Measurements from ENCODE around the gene DIP2A. TPM values are rescaled to one million over a fixed set of nuclear protein-coding genes. Genes with fewer than 3 reads are reported as not detected.
"Not testable (repeated sequence)": the region's sequence is repeated elsewhere in the genome, so short reads cannot be mapped to it uniquely, and the experiment has no call there.

Gene DIP2A
- total RNA-seq, 1 experiment from 2014 or later: 21.5 TPM

DNA sequence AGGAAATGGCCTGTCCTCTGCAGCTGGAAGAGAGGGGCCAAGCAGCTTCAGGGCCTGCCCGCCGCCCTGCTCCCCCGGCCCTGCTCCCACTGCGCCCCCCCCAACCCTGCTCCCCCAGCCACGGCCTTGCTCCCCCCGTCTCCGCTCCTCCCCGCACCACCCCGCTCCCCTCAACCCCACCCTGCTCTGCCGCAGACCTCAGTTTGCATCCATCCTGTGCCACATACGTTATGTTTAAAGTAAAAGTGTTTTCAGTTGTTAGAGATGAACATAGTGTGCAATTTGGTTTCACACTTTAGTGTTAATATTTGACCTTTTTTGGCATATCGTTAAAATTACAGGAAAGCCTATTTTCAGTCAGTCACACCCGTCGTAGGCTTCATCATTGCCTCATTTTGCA, 34.1 kb upstream of the DIP2A start:
- DNase-seq (ENCODE audit: low read depth): no peak

DNA sequence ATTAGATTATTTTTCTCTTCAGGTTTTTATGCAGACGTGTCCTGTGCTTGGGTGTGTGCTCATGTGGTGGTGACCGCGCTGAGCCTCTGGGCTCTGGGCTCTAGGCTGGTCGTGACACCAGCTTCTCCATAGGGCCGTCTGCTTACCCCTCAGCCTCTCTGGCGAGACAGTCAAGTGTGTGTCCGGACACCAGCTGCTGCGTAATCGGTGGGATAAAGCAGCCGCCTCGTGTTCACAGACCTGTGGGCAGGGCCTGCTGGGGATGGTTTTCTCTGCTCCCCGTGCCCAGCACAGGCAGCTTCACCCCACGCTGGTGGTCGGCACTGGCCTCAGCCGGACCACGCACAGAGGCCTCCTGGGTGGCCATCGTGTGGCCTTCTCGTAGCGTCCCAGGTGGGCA, 33.6 kb upstream of the DIP2A start:
- no peak for DNase-seq (ENCODE audit: low read depth)

DNA sequence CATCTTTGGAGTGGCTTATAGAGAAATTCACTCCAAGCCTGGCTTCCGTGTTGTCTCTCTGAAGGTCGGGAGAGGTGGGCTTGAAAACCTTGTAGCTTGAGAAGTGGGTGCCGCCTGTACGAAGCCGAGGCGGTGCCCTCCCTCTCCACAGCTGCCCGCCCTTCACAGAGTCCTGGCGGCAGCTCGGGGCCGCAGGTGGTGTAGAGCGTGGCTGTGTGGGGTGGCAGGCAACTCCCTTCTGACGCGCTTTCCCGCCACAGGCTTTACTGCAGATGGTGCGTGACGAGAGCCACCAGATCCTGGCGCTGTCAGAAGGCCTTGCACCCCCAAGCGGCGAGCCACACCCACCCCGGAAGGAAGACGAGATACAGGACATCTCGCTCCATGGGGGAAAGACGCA, 33.1 kb upstream of the DIP2A start:
- DNase-seq (ENCODE audit: low read depth): no peak

DNA sequence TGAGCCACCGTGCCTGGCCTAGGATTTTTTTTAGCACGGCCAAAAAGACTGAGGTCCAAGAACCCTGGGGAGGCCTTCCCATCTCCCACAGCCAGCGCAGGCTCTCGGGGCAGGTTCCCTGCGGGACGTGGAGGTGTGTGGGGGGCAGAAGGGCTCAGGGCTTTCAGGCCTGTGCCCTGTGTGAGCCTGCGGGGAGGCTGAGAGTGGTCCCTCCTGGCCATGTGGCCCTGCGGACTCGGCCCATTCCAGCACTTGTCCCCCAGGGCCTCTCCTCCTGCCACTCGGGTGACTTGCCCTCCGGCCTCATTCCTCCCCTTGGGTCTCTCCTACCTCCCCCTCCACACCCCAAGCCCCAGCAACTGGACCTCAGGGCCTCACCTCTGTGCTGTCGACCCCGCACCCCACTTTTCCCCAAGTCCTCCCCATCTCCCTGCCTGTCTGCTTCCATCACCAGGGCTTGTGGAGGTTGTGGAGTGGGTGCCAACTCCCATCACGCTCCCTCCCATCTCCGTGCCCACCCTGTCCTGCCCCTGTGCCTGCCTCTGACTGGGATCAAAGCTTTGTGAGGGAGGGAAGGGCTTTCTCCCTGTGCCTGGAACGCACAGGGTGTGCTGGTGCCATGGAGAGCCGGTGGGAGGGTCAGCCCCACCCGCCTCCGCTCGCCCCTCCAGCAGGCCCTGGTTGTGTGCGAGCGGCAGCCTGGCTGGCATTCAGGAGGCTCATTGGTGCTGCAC, 32.2 kb upstream of the DIP2A start:
- no peak for DNase-seq (ENCODE audit: low read depth)

DNA sequence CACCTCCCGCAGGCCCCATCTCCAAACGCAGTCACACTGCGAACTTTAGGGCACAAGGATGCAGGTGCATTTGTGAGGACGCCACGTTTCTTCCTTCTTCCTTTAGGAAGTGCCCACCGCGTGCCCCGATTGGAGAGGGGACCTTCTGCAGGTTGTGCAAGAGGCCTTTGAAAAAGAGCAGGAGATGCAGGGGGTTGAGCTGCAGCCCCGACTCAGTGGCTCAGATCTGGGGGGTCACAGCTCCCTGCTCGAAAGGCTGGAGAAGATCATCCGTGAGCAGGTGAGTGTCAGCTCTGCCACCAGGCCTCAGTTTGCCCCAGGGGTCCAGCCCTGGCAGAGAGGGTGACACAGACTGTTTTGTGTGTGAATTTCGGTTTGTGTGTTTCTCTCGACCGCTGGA, 31.2 kb upstream of the DIP2A start:
- no peak for DNase-seq (ENCODE audit: low read depth)

DNA sequence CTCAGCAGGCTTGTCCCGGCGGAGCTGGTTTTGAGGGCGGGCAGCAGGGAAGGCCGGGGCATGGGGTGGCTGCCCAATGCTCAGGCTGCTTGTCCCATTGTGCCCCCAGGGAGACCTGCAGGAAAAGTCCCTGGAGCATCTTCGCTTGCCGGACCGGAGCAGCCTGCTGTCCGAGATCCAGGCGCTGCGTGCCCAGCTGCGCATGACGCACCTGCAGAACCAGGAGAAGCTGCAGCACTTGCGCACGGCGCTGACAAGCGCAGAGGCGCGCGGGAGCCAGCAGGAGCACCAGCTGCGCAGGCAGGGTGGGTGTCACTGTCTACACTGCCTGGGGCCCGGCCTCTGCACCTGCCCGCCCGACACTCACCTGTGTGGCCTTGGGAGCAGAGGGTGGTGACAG, 30.4 kb upstream of the DIP2A start:
- DNase-seq (ENCODE audit: low read depth): no peak

DNA sequence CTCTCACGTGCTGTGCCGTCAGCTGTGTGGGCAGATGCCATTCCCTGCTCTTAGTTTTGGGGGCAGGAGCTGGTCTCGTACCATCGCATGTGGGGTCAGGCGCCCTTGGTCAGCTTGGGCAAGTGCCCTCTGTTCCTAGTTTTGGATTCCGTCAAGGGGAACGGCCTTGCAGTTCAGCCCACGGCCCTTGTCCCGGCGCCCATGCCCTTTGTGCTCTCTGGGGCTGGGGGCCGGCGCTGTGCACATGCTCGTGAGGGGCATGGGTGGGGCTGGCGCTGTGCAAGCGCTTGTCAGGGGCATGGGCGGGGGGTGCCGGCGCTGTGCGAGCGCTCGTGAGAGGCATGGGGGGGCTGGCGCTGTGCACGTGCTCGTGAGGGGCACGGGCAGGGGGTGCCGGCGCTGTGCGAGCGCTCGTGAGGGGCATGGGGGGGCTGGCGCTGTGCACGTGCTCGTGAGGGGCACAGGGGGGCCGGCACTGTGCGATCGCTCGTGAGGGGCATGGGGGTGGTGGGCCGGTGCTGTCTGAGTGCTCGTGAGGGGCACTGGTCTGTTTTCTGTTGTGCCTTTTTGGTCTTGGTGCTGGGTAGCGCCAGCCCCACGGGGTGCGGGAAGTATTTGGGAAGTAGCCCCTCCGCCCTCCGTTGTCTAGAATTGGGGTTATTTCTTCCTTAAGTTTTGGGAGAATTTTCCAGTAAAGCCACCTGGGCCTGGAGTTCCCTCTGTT, 29.5 kb upstream of the DIP2A start:
- no peak for DNase-seq (ENCODE audit: low read depth)

DNA sequence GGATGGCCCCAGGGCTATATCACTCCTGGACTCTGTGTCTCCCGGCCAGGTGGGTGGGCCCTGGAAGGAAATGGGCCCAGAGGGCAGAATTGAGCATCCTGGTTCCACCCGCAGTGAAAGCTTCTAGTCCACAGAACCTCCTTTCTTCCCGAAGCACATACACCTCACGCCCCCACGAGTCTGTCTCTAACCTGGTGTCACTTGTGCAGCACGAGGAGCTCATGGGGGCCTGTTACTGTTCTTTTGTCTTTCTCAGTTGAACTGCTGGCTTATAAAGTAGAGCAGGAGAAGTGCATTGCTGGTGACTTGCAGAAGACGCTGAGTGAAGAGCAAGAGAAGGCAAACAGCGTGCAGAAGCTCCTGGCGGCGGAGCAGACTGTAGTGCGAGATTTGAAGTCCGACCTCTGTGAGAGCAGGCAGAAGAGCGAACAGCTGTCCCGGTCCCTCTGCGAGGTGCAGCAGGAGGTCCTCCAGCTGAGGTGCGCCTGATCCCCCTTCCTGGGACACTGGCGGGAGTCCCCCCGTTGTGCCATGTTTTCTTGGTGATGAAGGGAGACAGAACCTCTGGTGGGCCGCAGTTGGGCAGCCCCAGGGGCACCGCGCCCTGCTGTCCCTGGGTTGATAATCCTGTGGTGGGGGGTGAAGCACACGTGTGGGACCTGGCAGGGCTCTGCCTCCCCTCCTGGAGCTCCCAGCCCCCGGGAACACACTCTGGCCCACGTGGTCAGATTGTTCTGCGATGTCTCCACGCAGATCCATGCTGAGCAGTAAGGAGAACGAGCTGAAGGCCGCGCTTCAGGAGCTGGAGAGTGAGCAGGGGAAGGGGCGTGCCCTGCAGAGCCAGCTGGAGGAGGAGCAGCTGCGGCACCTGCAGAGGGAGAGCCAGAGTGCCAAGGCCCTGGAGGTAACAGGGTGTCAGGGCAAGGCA, 28.7 kb upstream of the DIP2A start:
- no peak for DNase-seq (ENCODE audit: low read depth)

DNA sequence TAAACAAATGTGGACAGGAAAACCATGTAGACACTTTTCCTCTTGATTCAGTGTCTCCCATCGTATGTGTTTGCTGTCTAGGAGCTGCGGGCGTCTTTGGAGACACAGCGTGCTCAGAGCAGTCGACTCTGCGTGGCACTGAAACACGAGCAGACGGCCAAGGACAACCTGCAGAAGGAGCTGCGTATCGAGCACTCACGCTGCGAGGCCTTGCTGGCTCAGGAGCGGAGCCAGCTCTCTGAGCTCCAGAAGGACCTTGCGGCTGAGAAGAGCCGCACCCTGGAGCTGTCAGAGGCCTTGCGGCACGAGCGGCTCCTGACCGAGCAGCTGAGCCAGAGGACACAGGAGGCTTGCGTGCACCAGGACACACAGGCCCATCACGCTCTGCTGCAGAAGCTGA, 27.2 kb upstream of the DIP2A start:
- DNase-seq (ENCODE audit: low read depth): no peak

DNA sequence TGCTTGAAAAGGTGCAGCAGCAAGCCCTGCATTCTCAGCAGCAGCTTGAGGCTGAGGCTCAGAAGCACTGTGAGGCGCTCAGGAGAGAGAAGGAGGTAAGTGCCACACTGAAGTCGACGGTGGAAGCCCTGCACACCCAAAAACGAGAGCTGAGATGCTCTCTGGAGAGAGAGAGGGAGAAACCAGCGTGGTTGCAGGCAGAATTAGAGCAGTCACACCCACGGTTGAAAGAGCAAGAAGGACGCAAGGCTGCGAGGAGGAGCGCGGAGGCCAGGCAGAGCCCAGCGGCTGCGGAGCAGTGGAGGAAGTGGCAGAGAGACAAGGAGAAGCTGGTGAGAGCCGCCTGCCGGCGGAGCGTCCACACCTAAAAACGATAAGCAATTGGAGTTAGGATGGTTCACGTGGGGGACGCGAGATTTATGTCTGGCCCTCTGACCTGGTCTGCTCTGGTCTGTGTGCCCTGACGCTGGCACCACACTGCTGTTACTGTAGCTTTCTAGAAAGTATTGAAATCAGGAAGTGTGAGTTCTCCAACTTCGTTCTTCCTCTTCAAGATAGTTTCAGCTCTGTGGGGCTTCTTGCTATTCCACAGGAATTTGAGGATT, 26.7 kb upstream of the DIP2A start:
- no peak for DNase-seq (ENCODE audit: low read depth)

DNA sequence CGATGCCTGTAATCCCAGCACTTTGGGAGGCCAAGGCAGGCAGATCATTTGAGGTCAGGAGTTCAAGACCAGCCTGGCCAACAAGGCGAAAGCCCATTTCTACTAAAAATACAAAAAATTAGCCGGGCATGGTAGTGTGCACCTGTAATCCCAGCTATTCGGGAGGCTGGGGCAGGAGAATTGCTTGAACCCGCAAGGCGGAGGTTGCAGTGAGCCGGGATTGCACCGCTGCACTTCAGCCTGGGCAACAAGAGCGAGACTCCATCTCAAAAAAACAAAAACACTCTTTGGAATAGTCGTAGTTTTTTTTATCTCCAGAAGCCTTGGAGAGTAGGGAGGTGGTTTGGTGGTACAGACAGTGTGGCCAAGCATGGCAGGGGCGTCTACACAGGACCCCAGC, 25.6 kb upstream of the DIP2A start:
- not testable (repeated sequence) for DNase-seq (ENCODE audit: low read depth)

DNA sequence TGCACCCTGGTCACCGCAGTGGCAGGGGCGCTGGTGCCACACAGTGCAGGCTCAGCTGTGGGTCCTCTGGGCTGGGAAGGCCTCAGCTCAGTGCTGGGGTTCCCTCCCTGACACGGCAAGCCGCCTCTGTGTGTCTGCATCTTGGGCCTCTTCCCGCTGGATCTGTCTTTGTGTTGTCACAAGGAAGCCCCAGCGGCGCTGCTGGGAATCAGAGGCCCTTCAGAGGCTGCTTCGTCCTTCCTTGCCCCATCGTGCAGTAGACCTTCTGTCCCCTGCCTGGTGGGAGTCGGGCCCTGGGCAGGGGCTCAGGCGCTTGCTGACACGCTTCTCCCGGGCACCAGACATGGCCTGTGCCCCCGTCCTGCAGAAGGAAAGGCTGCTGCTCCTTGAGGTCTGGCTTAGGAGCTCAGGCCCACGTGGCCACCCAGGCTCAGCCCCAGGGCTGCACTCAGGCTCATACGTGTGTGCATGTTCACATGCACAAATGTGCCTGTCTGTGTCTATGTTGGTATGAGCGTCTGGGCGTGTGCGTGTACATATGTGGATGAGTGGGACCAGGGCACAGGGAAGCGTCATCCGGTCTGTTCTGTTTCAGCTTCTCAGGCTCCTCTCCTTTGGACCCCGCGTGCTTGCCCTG, 24.3 kb upstream of the DIP2A start:
- no peak for DNase-seq (ENCODE audit: low read depth)

DNA sequence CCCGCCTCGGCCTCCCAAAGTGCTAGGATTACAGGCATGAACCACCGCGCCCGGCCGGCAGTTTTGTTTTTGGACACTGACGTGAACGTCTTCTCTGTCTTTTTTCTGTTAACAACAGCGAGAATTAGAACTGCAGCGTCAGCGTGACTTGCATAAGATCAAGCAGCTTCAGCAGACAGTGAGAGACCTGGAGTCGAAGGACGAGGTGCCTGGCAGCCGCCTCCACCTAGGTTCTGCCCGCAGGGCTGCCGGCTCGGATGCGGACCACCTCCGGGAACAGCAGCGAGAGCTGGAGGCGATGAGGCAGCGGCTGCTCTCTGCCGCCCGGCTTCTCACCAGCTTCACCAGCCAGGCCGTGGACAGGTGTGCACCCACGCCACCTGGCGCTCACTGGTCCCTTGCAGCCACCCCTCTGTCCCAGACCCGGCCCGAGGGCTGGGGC, 22.9 kb upstream of the DIP2A start:
- DNase-seq (ENCODE audit: low read depth): no peak

DNA sequence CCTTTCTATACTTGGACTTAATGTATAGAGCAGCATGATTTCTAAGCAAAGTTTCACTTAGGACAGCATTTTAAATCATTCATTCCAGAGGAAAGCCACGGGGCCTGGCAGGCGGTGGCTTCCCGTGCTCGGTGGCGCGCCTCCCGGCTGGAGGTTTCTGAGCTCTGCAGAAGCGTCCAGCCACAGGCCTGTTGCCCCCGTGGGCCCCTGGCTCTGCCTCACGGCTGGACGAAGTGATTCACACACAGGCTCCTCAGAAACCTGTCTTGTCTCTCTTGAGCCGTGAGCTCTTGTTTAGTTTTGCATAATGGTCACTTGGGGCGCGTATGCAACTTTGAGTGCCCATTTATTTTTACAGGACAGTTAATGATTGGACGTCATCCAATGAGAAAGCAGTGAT, 22.1 kb upstream of the DIP2A start:
- no peak for DNase-seq (ENCODE audit: low read depth)

DNA sequence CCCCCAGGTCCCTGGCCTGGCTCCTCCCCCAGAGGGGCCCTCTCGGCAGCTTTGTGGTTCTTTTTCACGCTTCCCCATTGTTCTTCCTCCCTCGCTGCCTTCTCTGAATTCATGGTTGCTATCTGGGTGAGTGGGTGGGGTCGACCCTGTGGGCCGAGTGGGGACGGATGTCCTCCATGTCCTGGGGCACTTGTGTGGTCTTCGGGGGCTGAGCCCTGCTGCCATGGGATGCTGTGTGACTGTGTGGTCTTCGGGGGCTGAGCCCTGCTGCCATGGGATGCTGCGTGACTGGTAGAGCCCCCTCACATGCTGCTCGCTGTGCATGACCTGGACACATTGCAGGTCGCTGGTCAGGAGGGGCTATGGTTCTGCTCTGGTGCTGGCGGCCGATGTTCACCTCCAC, 21.6 kb upstream of the DIP2A start:
- no peak for DNase-seq (ENCODE audit: low read depth)

DNA sequence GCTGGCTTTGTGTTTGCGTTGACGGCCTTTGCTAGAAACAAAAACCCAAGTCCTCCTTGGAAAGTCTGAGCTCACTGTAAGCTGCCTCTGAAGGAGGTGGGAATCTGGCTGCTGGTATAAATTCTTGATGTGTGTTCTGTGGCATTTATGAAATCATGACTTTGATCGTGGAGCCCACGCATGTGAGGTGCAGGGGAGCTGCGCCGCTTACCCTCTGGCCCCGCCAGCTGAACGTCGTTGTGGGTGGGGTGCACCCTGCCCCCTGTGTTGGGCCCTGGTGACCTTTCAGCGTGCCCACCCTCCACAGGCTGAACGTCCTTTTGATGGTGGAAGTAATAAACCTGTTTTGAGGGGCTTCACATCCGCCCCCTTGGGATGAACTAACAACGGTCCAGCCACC, 21.2 kb upstream of the DIP2A start:
- no peak for DNase-seq (ENCODE audit: low read depth)

DNA sequence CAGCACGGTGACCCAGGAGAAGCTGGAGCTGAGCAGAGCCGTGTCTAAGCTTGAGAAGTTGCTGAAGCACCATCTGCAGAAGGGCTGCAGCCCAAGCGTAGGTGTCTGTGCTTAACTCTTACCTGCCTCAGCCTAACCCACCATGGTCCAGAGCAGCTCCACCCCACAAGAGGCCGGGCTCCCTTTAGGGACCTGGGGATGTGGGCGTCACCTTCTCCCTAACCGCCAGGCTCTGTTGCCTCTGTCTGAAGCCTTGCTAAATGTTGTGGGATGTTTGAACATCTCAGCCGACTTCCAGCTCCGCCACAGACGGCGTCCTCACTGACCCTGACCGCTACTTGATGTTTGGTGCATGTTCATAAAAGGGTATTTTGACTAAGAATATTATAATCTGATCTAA, 20.4 kb upstream of the DIP2A start:
- DNase-seq (ENCODE audit: low read depth): no peak

DNA sequence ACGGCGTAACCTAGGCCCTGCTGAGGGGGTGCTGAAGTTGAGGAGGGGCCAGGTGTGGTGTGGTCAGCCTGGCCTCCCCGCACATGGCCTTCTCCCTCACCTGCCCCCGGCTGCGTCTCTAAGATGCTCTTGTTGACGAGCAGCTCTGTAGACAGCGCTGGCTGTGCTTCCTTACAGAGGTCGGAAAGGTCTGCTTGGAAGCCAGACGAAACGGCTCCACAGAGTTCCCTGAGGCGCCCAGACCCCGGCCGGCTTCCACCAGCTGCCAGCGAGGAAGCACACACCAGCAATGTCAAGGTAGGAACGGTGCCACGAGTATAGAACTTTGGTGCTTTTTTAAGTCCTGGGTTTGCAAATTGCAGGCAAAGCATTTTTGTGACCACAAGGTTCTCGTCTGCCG, 18.8 kb upstream of the DIP2A start:
- no peak for DNase-seq (ENCODE audit: low read depth)

DNA sequence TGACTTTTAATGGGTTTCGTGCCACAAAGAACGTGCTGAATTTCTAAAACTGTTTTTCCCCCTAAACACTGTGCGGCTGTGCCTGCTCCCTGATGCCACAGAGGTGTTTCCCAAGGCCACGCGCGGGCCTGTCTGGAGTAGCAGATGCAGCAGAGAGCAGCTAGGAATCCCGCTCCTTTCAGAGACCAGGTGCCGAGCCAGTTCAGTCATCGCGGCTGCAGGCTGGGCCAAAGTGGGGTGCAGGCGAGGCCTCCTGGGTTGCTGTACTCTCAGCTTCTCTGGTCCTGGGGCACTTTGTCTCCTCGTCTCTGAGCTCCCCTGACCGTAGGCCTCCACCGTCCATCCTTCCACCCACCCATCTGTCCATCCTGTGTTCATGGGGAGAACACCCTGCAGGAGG, 17.4 kb upstream of the DIP2A start:
- DNase-seq (ENCODE audit: low read depth): no peak

DNA sequence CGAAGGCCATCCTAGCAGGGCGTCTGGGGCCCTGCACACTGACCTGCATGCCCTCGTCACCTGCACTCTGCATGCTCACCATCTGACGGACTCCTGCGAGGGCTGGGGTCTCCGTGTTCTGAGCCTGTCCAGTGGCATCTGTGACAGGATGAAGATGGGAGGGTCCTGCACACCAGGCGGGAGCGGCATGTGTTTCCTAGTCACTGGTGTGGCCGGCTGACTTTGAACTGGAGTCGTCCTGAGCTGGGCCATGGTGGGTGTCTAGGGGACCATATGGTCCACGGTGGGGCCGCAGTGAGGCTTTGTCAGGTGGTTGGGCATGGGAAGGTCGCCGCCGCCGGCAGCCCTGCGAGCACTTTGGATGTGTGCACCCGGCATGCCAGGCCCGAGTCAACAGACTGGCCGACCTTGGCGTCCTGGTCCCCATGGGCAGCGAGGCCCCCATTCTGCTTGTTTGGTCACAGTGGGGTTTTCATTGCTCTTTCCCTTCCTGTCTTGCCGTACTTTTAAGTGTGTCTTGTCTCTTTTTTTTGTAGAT, 16.7 kb upstream of the DIP2A start:
- no peak for DNase-seq (ENCODE audit: low read depth)

DNA sequence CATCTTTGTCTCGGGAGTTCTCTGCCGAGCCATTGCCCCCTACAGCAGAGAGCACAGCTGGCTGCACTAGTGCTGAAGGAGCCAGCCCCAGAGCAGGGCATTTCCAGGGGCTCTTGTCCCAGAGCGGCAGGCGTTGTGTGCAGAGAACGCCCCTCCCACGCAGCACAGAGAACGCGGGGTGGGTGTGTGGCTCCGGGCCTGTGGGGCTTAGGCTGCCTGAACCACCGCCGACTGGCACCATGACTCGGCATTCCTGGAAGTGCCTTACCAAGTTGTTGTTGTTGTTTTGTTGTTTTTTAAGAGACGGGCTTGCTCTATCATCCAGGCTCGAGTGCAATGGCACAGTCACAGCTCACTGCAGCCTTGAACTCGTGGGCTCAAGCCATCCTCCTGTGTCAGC, 15.8 kb upstream of the DIP2A start:
- no peak for DNase-seq (ENCODE audit: low read depth)
